ENCODE results near the gene NMRAL1. TPM values are rescaled to one million over a fixed set of nuclear protein-coding genes. Genes with fewer than 3 reads are reported as not detected.

The NMRAL1 gene
- total and polyA plus RNA-seq, 10 of the 15 experiments (the other 5 are each of a cell fraction or from before 2014, with no cell fraction given): 4.8 to 102 (median 62.5) TPM

- SMC1A ChIA-PET (ENCODE audit: uncharacterized antibody, unreplicated experiment): interaction anchor here (0.8 to 4.0 kb wide), 17 partner anchors 9 to 144 kb away, joined by 3 to 41 read pairs (median 6); partner anchors contain the start of genes CDIP1, HMOX2 and MGRN1
- ATAC-seq: peak; percentile 93
- peaks cover 20% of the 10 kb centered on the region for H3K4me1 ChIP-seq (ENCODE audit: control insufficient read depth, insufficient read depth, low read length)
- TF ChIP-seq FOXK2 (IDR thresholded peaks at IDR 0.05) (peak; percentile 64), RCOR1 (conservative IDR thresholded peaks at IDR 0.05; ENCODE audit: low read depth, low read length) (0 out of 2 replicates have a peak, but pooled peaks have one; percentile 22), IKZF1 (conservative IDR thresholded peaks at IDR 0.05) (peak; percentile 32; the same call in 1 of the 2 replicates), IKZF2 (IDR thresholded peaks at IDR 0.05) (peak; percentile 44 to 53; a peak in 2 of 4 replicates), ESRRA (IDR thresholded peaks at IDR 0.05; ENCODE audit: low read length) (peak; percentile 23; the same call in 1 of the 2 replicates), CREB1 (IDR thresholded peaks at IDR 0.05; ENCODE audit: low read depth) (0 out of 2 replicates have a peak, but pooled peaks have one; percentile 34), IRF4 (IDR thresholded peaks at IDR 0.05; ENCODE audit: low read depth, low read length) (0 out of 2 replicates have a peak, but pooled peaks have one; percentile 59), MLLT1 (IDR thresholded peaks at IDR 0.05) (peak; percentile 41; the same call in 1 of the 2 replicates), ATF7 (IDR thresholded peaks at IDR 0.05; ENCODE audit: low read depth) (peak; percentile 63), ZNF384 (IDR thresholded peaks at IDR 0.05; ENCODE audit: borderline replicate concordance, low read depth, low read length) (peak; percentile 56; the same call in 1 of the 2 replicates), RUNX3 (IDR thresholded peaks at IDR 0.05; ENCODE audit: low read length) (peak; percentile 84), ETV6 (conservative IDR thresholded peaks at IDR 0.05 in 1 of 2, IDR thresholded peaks at IDR 0.05 in 1 of 2; ENCODE audit: borderline replicate concordance in 1 of 2, low read depth in 1 of 2) (no peak), EP300 (IDR thresholded peaks at IDR 0.05; ENCODE audit: borderline replicate concordance in 1 of 2, control insufficient read depth in 1 of 2, low read depth in 2 of 2, low read length in 2 of 2) (peak in 1 of 2 experiments; percentile 54; a peak in 1 of 4 replicates), EED (IDR thresholded peaks at IDR 0.05; ENCODE audit: low read depth) (peak; percentile 34; the same call in 1 of the 2 replicates), SP1 (IDR thresholded peaks at IDR 0.05; ENCODE audit: low read depth, low read length) (peak; percentile 12), CREM (IDR thresholded peaks at IDR 0.05; ENCODE audit: low read depth) (0 out of 2 replicates have a peak, but pooled peaks have one; percentile 34), ZSCAN29 (IDR thresholded peaks at IDR 0.05) (no peak), SPI1 (IDR thresholded peaks at IDR 0.05; ENCODE audit: borderline replicate concordance, insufficient read depth, low read depth, low read length) (peak; percentile 92), BHLHE40 (IDR thresholded peaks at IDR 0.05; ENCODE audit: borderline replicate concordance in 1 of 2, low read depth in 2 of 2, low read length in 1 of 2) (no peak), TCF3 (IDR thresholded peaks at IDR 0.05; ENCODE audit: borderline replicate concordance, insufficient read depth, low read depth, low read length) (no peak), PAX5 (IDR thresholded peaks at IDR 0.05; ENCODE audit: borderline replicate concordance, low read depth, low read length) (0 out of 2 replicates have a peak, but pooled peaks have one; percentile 5), BMI1 (IDR thresholded peaks at IDR 0.05; ENCODE audit: borderline replicate concordance) (peak; percentile 66; the same call in 1 of the 2 replicates)
These were observed 31.1 kb upstream of the NMRAL1 start for GRCh38 chr16:4505356-4506147.

More at GRCh38 chr16:4505356-4506147, 31.1 kb upstream of the NMRAL1 start:
- Histone ChIP-seq H3K36me3 (ENCODE audit: control insufficient read depth in 2 of 2, insufficient read depth in 2 of 2, low read length in 1 of 2) (peaks cover 17 to 22% of the 10 kb centered on the region in 2 experiments; a peak in 3 of 4 replicates), H3K27me3 (replicated peaks in 1 of 2; ENCODE audit: control insufficient read depth in 2 of 2, insufficient read depth in 2 of 2, low read length in 1 of 2) (no peaks in the 10 kb centered on the region), H2AFZ (ENCODE audit: control insufficient read depth, low read depth, low read length) (peak overlapping the region; percentile 26; the same call in 1 of the 2 replicates), H3K27ac (ENCODE audit: control insufficient read depth, insufficient read depth) (peak overlapping the region; percentile 79), H3K9me3 (replicated peaks; ENCODE audit: control insufficient read depth, insufficient read depth, low read length) (no peaks in the 10 kb centered on the region), H3K4me3 (no peak overlapping the region), H3K9ac (ENCODE audit: control insufficient read depth, insufficient read depth, low read length) (peak overlapping the region; percentile 40; the same call in 1 of the 2 replicates), H3K4me2 (ENCODE audit: control insufficient read depth, insufficient read depth) (peak overlapping the region; percentile 82), H3K79me2 (ENCODE audit: control insufficient read depth, insufficient read depth, low read length) (peaks cover 2% of the 10 kb centered on the region), H4K20me1 (ENCODE audit: control insufficient read depth, insufficient read depth) (no peaks in the 10 kb centered on the region)
- WGBS (ENCODE audit: insufficient coverage, insufficient replicate concordance, low lambda C conversion rate, missing lambda C conversion rate): 13% methylated on average over 13 of the region's 13 CpGs
- FAIRE-seq (peak; percentile 76), DNase-seq (ENCODE audit: low read depth, low spot score) (peak; percentile 70)
- in situ Hi-C loops (cut with MboI) (no loop called here), intact Hi-C loops (cut with micrococcal nuclease; ENCODE audit: unreplicated experiment) (loop anchor here (1.0 to 2.0 kb wide), 2 partner anchors 43 to 79 kb away; no protein-coding TSS in a partner anchor)
- no TSS peak for BruUV-seq (replicated peaks)
- ChIA-PET CTCF (interaction anchor here (0.6 to 6.5 kb wide), 32 partner anchors 9 to 118 kb away, joined by 3 to 90 read pairs (median 4); partner anchors contain the start of genes CDIP1, HMOX2, MGRN1 and NMRAL1), RAD21 (ENCODE audit: unreplicated experiment) (interaction anchor here (0.6 to 4.1 kb wide), 16 partner anchors 9 to 230 kb away, joined by 3 to 26 read pairs (median 6); partner anchors contain the start of genes CORO7, HMOX2 and MGRN1), POLR2A (interaction anchor here (0.5 to 2.2 kb wide), 14 partner anchors 10 to 152 kb away, joined by 3 to 11 read pairs (median 6); partner anchors contain the start of genes HMOX2 and MGRN1)

Measured in GM12878 (cell line).